ENCODE data around the gene COPS6.

COPS6 gene

DNA sequence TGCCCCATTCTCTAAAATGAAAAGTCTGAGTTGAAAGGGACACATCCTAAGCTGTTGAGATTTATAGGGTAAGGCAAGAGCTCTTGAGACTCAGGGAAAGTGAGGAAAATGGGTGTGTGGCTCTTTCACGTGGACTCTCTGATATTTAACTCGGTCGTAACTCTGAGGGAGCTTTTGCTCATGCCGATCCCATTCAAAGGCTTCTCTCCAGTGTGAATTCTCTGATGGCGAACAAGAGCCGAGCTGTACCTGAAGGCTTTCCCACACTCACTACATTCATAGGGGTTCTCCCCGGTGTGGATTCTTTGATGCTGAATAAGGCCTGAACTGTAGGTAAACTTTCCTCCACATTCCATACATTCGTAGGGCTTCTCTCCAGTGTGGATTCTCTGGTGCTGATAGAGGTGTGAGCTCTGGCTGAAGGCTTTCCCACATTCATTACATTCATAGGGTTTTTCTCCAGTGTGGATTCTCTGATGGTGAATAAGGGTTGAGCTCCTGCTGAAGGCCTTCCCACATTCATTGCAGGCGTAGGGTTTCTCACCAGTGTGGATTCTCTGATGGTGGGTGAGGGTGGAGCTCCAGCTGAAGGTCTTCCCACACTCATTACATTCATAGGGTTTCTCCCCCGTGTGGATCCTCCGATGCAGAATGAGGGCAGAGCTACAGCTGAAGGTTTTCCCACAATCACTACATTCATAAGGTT, 17.6 kb upstream of the COPS6 start (continued):
- TF ChIP-seq, protein P1, sequence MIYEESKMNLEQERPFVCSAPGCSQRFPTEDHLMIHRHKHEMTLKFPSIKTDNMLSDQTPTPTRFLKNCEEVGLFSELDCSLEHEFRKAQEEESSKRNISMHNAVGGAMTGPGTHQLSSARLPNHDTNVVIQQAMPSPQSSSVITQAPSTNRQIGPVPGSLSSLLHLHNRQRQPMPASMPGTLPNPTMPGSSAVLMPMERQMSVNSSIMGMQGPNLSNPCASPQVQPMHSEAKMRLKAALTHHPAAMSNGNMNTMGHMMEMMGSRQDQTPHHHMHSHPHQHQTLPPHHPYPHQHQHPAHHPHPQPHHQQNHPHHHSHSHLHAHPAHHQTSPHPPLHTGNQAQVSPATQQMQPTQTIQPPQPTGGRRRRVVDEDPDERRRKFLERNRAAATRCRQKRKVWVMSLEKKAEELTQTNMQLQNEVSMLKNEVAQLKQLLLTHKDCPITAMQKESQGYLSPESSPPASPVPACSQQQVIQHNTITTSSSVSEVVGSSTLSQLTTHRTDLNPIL (CRISPR knock-in tag; IDR thresholded peaks at IDR 0.05; ENCODE audit: low read depth) = no peak
- TF ChIP-seq ZNF70 (CRISPR knock-in tag; IDR thresholded peaks at IDR 0.05) (no peak), PATZ1 (CRISPR knock-in tag; IDR thresholded peaks at IDR 0.05; ENCODE audit: borderline replicate concordance) (no peak), ARNTL (CRISPR knock-in tag; IDR thresholded peaks at IDR 0.05; ENCODE audit: borderline replicate concordance, low read depth) (no peak)

DNA sequence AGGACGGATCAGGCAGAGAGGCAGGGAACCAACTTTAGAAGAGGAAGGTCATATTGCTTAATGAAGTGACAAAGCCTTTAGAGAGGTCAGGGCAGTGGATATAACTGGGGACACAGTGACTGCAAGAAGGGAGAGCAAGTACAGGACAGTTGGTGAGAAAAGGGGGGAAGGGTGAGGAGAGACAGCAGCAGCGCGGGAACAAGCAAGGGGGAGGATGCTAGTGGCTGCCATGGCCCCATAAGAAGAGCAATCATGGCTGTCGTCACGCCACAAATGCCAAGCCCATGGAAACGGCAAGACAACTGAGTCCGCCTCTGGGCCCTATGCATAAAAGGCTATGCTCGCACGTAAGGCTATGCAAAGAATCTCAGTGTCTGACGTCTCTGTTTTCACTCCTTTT, 16.3 kb upstream of the COPS6 start:
- ATAC-seq = no peak

GRCh38 chr7:100074841-100075240, 13.9 kb upstream of the COPS6 start:
- ATAC-seq = no peak

More for the DNA sequence above, 16.3 kb upstream of the COPS6 start:
- no peak for TF ChIP-seq OSR1 (CRISPR knock-in tag; IDR thresholded peaks at IDR 0.05)
- no peak for TF ChIP-seq TOX (CRISPR knock-in tag; IDR thresholded peaks at IDR 0.05; ENCODE audit: borderline replicate concordance)
- TF ChIP-seq PPARA (CRISPR knock-in tag; IDR thresholded peaks at IDR 0.05; ENCODE audit: borderline replicate concordance) = no peak
- TF ChIP-seq, protein P2, sequence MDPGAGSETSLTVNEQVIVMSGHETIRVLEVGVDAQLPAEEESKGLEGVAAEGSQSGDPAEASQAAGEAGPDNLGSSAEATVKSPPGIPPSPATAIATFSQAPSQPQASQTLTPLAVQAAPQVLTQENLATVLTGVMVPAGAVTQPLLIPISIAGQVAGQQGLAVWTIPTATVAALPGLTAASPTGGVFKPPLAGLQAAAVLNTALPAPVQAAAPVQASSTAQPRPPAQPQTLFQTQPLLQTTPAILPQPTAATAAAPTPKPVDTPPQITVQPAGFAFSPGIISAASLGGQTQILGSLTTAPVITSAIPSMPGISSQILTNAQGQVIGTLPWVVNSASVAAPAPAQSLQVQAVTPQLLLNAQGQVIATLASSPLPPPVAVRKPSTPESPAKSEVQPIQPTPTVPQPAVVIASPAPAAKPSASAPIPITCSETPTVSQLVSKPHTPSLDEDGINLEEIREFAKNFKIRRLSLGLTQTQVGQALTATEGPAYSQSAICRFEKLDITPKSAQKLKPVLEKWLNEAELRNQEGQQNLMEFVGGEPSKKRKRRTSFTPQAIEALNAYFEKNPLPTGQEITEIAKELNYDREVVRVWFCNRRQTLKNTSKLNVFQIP (CRISPR knock-in tag; IDR thresholded peaks at IDR 0.05; ENCODE audit: borderline replicate concordance, low read depth) = no peak
- no peak for TF ChIP-seq CSDC2 (CRISPR knock-in tag; IDR thresholded peaks at IDR 0.05)

GRCh38 chr7:100075418-100075817, 13.4 kb upstream of the COPS6 start:
- no peak for ATAC-seq
- TF ChIP-seq CSDC2 (CRISPR knock-in tag; IDR thresholded peaks at IDR 0.05) (no peak), ZNF8 (CRISPR knock-in tag; IDR thresholded peaks at IDR 0.05) (no peak), PATZ1 (CRISPR knock-in tag; IDR thresholded peaks at IDR 0.05; ENCODE audit: borderline replicate concordance) (no peak), ESRRG (CRISPR knock-in tag; IDR thresholded peaks at IDR 0.05) (no peak), GLIS3 (CRISPR knock-in tag; IDR thresholded peaks at IDR 0.05) (no peak), TCF4 (CRISPR knock-in tag; IDR thresholded peaks at IDR 0.05; ENCODE audit: borderline replicate concordance) (no peak), OSR1 (CRISPR knock-in tag; IDR thresholded peaks at IDR 0.05) (no peak), TOX (CRISPR knock-in tag; IDR thresholded peaks at IDR 0.05; ENCODE audit: borderline replicate concordance) (no peak)
- TF ChIP-seq, protein P3, sequence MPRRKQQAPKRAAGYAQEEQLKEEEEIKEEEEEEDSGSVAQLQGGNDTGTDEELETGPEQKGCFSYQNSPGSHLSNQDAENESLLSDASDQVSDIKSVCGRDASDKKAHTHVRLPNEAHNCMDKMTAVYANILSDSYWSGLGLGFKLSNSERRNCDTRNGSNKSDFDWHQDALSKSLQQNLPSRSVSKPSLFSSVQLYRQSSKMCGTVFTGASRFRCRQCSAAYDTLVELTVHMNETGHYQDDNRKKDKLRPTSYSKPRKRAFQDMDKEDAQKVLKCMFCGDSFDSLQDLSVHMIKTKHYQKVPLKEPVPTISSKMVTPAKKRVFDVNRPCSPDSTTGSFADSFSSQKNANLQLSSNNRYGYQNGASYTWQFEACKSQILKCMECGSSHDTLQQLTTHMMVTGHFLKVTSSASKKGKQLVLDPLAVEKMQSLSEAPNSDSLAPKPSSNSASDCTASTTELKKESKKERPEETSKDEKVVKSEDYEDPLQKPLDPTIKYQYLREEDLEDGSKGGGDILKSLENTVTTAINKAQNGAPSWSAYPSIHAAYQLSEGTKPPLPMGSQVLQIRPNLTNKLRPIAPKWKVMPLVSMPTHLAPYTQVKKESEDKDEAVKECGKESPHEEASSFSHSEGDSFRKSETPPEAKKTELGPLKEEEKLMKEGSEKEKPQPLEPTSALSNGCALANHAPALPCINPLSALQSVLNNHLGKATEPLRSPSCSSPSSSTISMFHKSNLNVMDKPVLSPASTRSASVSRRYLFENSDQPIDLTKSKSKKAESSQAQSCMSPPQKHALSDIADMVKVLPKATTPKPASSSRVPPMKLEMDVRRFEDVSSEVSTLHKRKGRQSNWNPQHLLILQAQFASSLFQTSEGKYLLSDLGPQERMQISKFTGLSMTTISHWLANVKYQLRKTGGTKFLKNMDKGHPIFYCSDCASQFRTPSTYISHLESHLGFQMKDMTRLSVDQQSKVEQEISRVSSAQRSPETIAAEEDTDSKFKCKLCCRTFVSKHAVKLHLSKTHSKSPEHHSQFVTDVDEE (CRISPR knock-in tag; IDR thresholded peaks at IDR 0.05) = no peak
- TF ChIP-seq, protein P2 (CRISPR knock-in tag; IDR thresholded peaks at IDR 0.05; ENCODE audit: borderline replicate concordance, low read depth) = no peak

More at GRCh38 chr7:100074841-100075240, 13.9 kb upstream of the COPS6 start:
- TF ChIP-seq, protein P3 (CRISPR knock-in tag; IDR thresholded peaks at IDR 0.05) = no peak
- TF ChIP-seq ZNF8 (CRISPR knock-in tag; IDR thresholded peaks at IDR 0.05) = 0 out of 2 replicates have a peak, but pooled peaks have one; percentile 22
- no peak for TF ChIP-seq ZNF70 (CRISPR knock-in tag; IDR thresholded peaks at IDR 0.05)
- no peak for TF ChIP-seq ZNF565 (CRISPR knock-in tag; conservative IDR thresholded peaks at IDR 0.05; ENCODE audit: low read depth)
- no peak for TF ChIP-seq TCF4 (CRISPR knock-in tag; IDR thresholded peaks at IDR 0.05; ENCODE audit: borderline replicate concordance)

Data from SK-N-SH treated with all-trans-retinoic acid at 6 μM for 48 hours (cell line).